ENCODE results near the gene SLC6A13.

- TF ChIP-seq CTCF (IDR thresholded peaks at IDR 0.05) (no peak), POLR2A (IDR thresholded peaks at IDR 0.05) (no peak)
Observed at GRCh38 chr12:227923-228845, 34.5 kb downstream of the SLC6A13 start.
